ENCODE measurements around the gene CRP.

GRCh38 chr1:159675046-159675445 lies 39.3 kb downstream of the CRP start:
- TF ChIP-seq CTCF (IDR thresholded peaks at IDR 0.05; ENCODE audit: low read depth, low read length, poor library complexity, severe bottlenecking) (no peak), EZH2phosphoT487 (IDR thresholded peaks at IDR 0.05; ENCODE audit: borderline replicate concordance, low read length) (no peak)

All from DOHH2 (cell line).